Heart right ventricle (tissue), 16 donors: ENCODE measurements around the gene LY6G5B. TPM values are rescaled to one million over a fixed set of nuclear protein-coding genes. Genes with fewer than 3 reads are reported as not detected.

Experiments
- ATAC-seq, 8 donors: fragments of 200-7000 bp; cut with Tn5 transposase; one replicate each; pipeline ENCODE4 v1.9.1; 2020; ENCODE audit warnings: mild to moderate bottlenecking in 8 of 8, moderate library complexity in 8 of 8, moderate number of reproducible peaks in 1 of 8
- DNase-seq, 2 donors: peaks; one replicate each; pipeline ENCODE4 v3.0.0-alpha.2; 2020
- H3K27ac ChIP-seq, 10 donors: fragments of 200-600 bp; sonication (generic) in 2 of 10; one replicate each; pipeline versions ENCODE4 v1.5.0 to v1.8.0; 2020 to 2022; ENCODE audit warnings: mild to moderate bottlenecking in 3 of 10
- H3K27me3 ChIP-seq, 7 donors: fragments of 200-600 bp; one replicate each; pipeline ENCODE4 v1.8.0; 2021 to 2022; ENCODE audit warnings: mild to moderate bottlenecking in 2 of 7
- H3K36me3 ChIP-seq, 9 donors: fragments of 200-600 bp; sonication (generic) in 1 of 9; one replicate each; pipeline versions ENCODE4 v1.5.0 to v1.8.0; 2020 to 2022; ENCODE audit warnings: mild to moderate bottlenecking in 2 of 9
- H3K4me1 ChIP-seq, 9 donors: fragments of 200-600 bp; sonication (generic) in 1 of 9; one replicate each; pipeline versions ENCODE4 v1.5.0 to v1.8.0; 2020 to 2022; ENCODE audit warnings: mild to moderate bottlenecking in 4 of 9
- H3K4me3 ChIP-seq, 10 donors: fragments of 200-600 bp; sonication (generic) in 2 of 10; one replicate each; pipeline versions ENCODE4 v1.5.0 to v1.8.0; 2020 to 2022; ENCODE audit warnings: mild to moderate bottlenecking in 7 of 10, moderate library complexity in 2 of 10
- H3K9me3 ChIP-seq, 11 donors: fragments of 200-600 bp in 10 of 11; sonication (generic) in 2 of 11; one replicate each; pipeline versions ENCODE4 v1.5.0 to v1.8.0; 2013 to 2022; ENCODE audit warnings: mild to moderate bottlenecking in 2 of 11, control low read depth in 1 of 11, moderate library complexity in 1 of 11
- WGBS, 2 donors: extraction: QIAGEN DNeasy Blood & Tissue Kit; methylation state at CpG; one replicate each; pipeline ENCODE4 v1.1.7; 2013; ENCODE audit warnings: inconsistent platforms in 1 of 2; 5-methylcytosine and 5-hydroxymethylcytosine counted together
- intact Hi-C, 10 donors: fragments of 100-400 bp; cut with DNase I; formaldehyde crosslinking; loops; one replicate each; pipeline versions ENCODE4 v1.11.1 to v1.14.2; 2022
- polyA plus RNA-seq, 2 donors: library from polyadenylated mRNA; stranded (reverse); fragments of 200-250 nt; gene quantifications; one replicate each; pipeline ENCODE4 v1.2.3, GENCODE V29; 2013
- total RNA-seq, 10 donors: library from RNA; stranded (reverse); fragmentation: NEBNext Ultra II Directional in 3 of 10; extraction: Animal tissue kit (Norgen Biotek cat#: 25700) in 3 of 10; gene quantifications; one replicate each; pipeline versions ENCODE4 v1.2.1 to v1.2.4, GENCODE V29; 2021 to 2023
- TF ChIP-seq, protein P1 (sequence below), 9 donors: fragments of 200-600 bp; sonication (generic) in 2 of 9; IDR thresholded peaks; one replicate each; pipeline versions ENCODE4 v1.5.0 to v1.8.0; 2021 to 2022; ENCODE audit warnings: antibody characterized with exemption in 9 of 9, mild to moderate bottlenecking in 5 of 9, moderate library complexity in 1 of 9
- donor health status: Arrhythmogenic right ventricular cardiomyopathy.
- donor health status: ischemic (EF 13 %, LVEDD 7.1; RV severe dilation, severe dysfunction).
- donor health status: healthy with polysubstance abuse.
- donor health status: DM: no; HTN: yes; CAD: no.
- donor health status: DM: no; HTN: no; CAD: no.
- donor health status: ischemic (EF 25% LVEDD 6.9; RV normal size, moderate dysfunction).
- donor health status: ischemic (EF 25% LVEDD 5.7; RV mildly dilated, moderate dysfunction).
- donor health status: healthy.
- donor health status: DM: yes; HTN: yes; CAD: no.
- donor health status: Ischemic cardiomyopathy.
- donor health status: ischemic (EF 35%, LVEDD 5.7; RV mildly dilated, moderate dysfunction).
- donor health status: nonischemic (EF 11% LVEDD 7.7; RV severe dilation, severe dysfunction).
- donor health status: DM: yes; HTN: yes; CAD: no.
- donor health status: PGD.
- donor health status: ischemic (EF 29% LVEDD 5.4; RV normal size, mild dysfunction).
- donor health status: nonischemic (EF 23%, LVEDD 6.1; RV moderate dilation, normal function).

Gene LY6G5B
- total and polyA plus RNA-seq, 12 donors, result 2.4 to 7.3 (median 3.8) TPM

DNA sequence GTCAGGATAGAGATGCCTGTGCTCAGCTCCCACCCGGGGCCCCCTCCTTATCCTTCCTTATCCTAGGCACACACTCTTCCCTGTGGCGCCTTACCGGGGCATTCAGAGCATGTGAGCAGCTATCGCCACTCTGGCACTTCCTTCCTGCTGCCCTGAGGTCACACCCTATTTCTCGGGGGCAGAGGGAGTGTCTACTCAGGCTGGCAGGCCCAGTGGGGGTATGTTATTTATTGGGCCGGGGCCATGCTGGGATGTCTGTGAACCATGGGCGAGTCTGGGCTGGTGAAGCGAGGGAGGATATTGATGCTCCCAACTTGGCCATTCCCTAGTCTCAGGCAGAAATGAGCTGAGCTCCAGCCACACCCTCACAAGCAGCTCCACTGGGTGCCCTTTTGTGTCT lies 41.5 kb downstream of the LY6G5B start:
- 52 to 56% methylated on average over 8 of the region's 8 CpGs for WGBS, 2 donors

DNA sequence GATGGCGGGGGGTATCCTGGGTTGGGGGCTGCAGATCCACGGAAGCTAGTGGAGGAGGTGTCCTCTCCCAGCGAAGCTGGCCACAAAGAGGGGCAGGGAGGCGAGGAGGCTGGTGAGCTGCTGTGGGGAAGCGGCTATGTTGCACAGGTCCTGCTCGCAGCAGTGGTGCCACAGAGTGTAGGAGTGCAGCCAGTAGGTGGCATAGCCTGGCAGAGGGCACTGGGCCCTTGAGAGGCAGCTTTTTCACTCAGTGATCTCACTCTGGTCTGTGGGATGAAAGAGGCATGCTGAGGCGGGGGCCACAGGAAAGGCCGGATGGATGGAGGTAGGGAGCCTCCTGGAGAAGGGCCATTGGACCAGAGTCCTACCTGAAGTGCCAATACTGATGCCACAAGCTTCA lies 42.5 kb downstream of the LY6G5B start:
- TF ChIP-seq, protein P1, sequence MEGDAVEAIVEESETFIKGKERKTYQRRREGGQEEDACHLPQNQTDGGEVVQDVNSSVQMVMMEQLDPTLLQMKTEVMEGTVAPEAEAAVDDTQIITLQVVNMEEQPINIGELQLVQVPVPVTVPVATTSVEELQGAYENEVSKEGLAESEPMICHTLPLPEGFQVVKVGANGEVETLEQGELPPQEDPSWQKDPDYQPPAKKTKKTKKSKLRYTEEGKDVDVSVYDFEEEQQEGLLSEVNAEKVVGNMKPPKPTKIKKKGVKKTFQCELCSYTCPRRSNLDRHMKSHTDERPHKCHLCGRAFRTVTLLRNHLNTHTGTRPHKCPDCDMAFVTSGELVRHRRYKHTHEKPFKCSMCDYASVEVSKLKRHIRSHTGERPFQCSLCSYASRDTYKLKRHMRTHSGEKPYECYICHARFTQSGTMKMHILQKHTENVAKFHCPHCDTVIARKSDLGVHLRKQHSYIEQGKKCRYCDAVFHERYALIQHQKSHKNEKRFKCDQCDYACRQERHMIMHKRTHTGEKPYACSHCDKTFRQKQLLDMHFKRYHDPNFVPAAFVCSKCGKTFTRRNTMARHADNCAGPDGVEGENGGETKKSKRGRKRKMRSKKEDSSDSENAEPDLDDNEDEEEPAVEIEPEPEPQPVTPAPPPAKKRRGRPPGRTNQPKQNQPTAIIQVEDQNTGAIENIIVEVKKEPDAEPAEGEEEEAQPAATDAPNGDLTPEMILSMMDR (IDR thresholded peaks at IDR 0.05), result peak in 7 of 9 donors; percentile 17 to 39 (median 24)
- no peak overlapping the region for H3K4me3 ChIP-seq
- DNase-seq (peak; percentile 15 to 29), ATAC-seq (peak in 7 of 8 donors; percentile 48 to 75 (median 65))
- intact Hi-C loops, result no loop called here
- no peaks in the 10 kb centered on the region for H3K9me3 ChIP-seq
- H3K4me1 ChIP-seq, result peaks cover 0 to 10% (median 0%) of the 10 kb centered on the region in 9 donors
- H3K27me3 ChIP-seq, result peaks cover 0 to 5% (median 0%) of the 10 kb centered on the region in 7 donors
- 81 to 84% methylated on average over 8 of the region's 8 CpGs for WGBS, 2 donors
- no peaks in the 10 kb centered on the region for H3K36me3 ChIP-seq
- no peak overlapping the region for H3K27ac ChIP-seq

More for the DNA sequence above, 41.5 kb downstream of the LY6G5B start:
- H3K4me1 ChIP-seq, result peaks cover 0 to 10% (median 0%) of the 10 kb centered on the region in 9 donors
- intact Hi-C loops, result no loop called here
- no peak overlapping the region for H3K27ac ChIP-seq
- H3K9me3 ChIP-seq, result no peaks in the 10 kb centered on the region
- peak in 1 of 8 donors; percentile 9 for ATAC-seq
- TF ChIP-seq, protein P1 (IDR thresholded peaks at IDR 0.05), result no peak
- no peak overlapping the region for H3K4me3 ChIP-seq
- H3K36me3 ChIP-seq, result no peaks in the 10 kb centered on the region
- H3K27me3 ChIP-seq, result peaks cover 0 to 5% (median 0%) of the 10 kb centered on the region in 7 donors
- DNase-seq, result no peak

DNA sequence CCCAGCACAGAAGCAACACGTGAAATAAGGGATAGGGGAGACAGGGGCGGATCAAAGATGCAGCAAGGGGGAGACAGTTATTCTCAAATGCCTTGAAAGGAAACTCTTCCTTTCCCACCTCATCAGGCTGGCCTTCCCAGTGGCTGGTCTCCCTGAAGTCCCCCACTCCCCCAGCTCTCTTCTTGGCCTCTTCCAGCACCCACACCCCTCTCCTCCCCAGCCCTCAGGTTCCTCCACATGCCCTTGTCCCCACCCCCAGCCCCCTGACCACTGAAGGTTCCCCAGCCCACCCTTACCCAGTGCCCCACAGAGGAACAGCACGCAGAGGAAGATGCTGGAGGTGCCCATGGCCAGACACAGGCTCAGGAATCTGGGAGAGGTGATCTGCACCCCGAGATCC lies 43.7 kb downstream of the LY6G5B start:
- 68 to 72% methylated on average over 4 of the region's 4 CpGs for WGBS, 2 donors
- H3K9me3 ChIP-seq, result no peaks in the 10 kb centered on the region
- no peak overlapping the region for H3K27ac ChIP-seq
- intact Hi-C loops, result no loop called here
- peaks cover 0 to 5% (median 0%) of the 10 kb centered on the region in 7 donors for H3K27me3 ChIP-seq
- peaks cover 0 to 10% (median 0%) of the 10 kb centered on the region in 9 donors for H3K4me1 ChIP-seq
- DNase-seq (no peak), ATAC-seq (no peak)
- H3K36me3 ChIP-seq, result no peaks in the 10 kb centered on the region
- H3K4me3 ChIP-seq, result no peak overlapping the region
- TF ChIP-seq, protein P1 (IDR thresholded peaks at IDR 0.05), result no peak

DNA sequence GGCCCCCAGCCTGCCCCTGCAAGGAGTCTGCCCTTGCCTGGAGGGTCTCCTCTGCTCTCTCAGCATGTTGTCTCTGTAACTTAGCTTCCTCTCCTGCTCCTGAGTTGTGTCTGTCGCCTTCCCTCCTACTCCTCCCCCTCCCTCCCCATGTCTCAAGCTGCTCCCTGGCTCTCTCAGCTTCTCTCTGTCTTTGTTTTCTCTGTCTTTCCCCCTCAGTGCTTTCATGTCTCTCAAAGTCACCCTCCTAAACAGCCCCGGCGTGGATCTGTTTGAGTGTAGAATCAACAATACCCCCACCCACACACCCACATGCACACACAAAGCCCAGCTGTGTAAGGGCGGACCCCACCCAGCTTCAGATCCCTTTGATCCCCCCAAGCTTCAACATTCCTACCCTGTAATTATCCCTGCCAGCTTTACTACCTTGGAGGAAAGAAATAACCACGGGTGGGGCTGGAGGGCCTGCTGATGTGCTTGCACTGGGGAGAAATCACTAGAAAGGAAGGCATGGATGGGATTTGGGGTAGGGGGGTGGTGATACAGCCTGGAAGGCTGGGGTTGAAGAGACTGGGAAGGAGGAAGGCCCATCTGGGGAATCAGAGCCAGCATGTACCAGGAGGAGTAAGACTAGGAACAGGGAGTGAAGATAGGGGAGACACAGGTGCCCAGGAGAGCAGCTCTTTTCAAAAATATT lies 44.4 kb downstream of the LY6G5B start:
- Histone ChIP-seq H3K4me3 (no peak overlapping the region), H3K4me1 (peaks cover 0 to 10% (median 0%) of the 10 kb centered on the region in 9 donors), H3K9me3 (no peaks in the 10 kb centered on the region), H3K27ac (no peak overlapping the region), H3K27me3 (peaks cover 0 to 5% (median 0%) of the 10 kb centered on the region in 7 donors), H3K36me3 (no peaks in the 10 kb centered on the region)
- TF ChIP-seq, protein P1 (IDR thresholded peaks at IDR 0.05), result no peak
- ATAC-seq (no peak), DNase-seq (no peak)
- intact Hi-C loops, result no loop called here
- 53 to 57% methylated on average over 4 to 5 of the region's 5 CpGs for WGBS, 2 donors
